CD4-positive, alpha-beta T cell treated with Interleukin-6 at 100 ng/mL for 8 hours (primary cell): ENCODE data around the gene RGL2.
"Not testable (repeated sequence)": the region's sequence is repeated elsewhere in the genome, so short reads cannot be mapped to it uniquely, and the experiment has no call there.

Experiments used
- DNase-seq: peaks from one replicate; pipeline ENCODE4 v3.0.0-alpha.2; 2020; ENCODE audit warnings: mixed read lengths, low spot score

The RGL2 gene

GRCh38 chr6:33298773-33299236 is at the start of gene RGL2:
RGL2 (minus strand) TSS chr6:33298942; CDS start chr6:33298610, 332 bp downstream.
- DNase-seq, result peak; percentile 70

GRCh38 chr6:33347816-33348215 is 49.1 kb upstream of the RGL2 start:
- no peak for DNase-seq

GRCh38 chr6:33346972-33347371 is 48.2 kb upstream of the RGL2 start:
- DNase-seq, result not testable (repeated sequence)

- DNase-seq, result peak; percentile 86
Measured at GRCh38 chr6:33344701-33345697, 46.3 kb upstream of the RGL2 start.

GRCh38 chr6:33343953-33344611 is 45.3 kb upstream of the RGL2 start:
- peak; percentile 89 for DNase-seq

- DNase-seq, result not testable (repeated sequence)
Measured at GRCh38 chr6:33343606-33343952, 44.8 kb upstream of the RGL2 start.

- no peak for DNase-seq
Measured at GRCh38 chr6:33339193-33339592, 40.5 kb upstream of the RGL2 start.

- DNase-seq, result no peak
Measured at GRCh38 chr6:33336495-33336894, 37.8 kb upstream of the RGL2 start.

- DNase-seq, result no peak
Measured at GRCh38 chr6:33335916-33336315, 37.2 kb upstream of the RGL2 start.

- no peak for DNase-seq
Measured at GRCh38 chr6:33333666-33334065, 34.9 kb upstream of the RGL2 start.

- no peak for DNase-seq
Measured at GRCh38 chr6:33330736-33331135, 32.0 kb upstream of the RGL2 start.

- no peak for DNase-seq
Measured at GRCh38 chr6:33329058-33329457, 30.3 kb upstream of the RGL2 start.

- DNase-seq, result no peak
Measured at GRCh38 chr6:33324125-33324524, 25.4 kb upstream of the RGL2 start.

GRCh38 chr6:33323623-33323948 is 24.8 kb upstream of the RGL2 start:
- no peak for DNase-seq

GRCh38 chr6:33321227-33321626 is 22.5 kb upstream of the RGL2 start:
- no peak for DNase-seq

GRCh38 chr6:33320315-33321181 is 21.8 kb upstream of the RGL2 start:
- DNase-seq, result no peak

- no peak for DNase-seq
Measured at GRCh38 chr6:33319939-33320314, 21.2 kb upstream of the RGL2 start.

- DNase-seq, result no peak
Measured at GRCh38 chr6:33318426-33319073, 19.8 kb upstream of the RGL2 start.

- DNase-seq, result peak; percentile 96
Measured at GRCh38 chr6:33317669-33318425, 19.1 kb upstream of the RGL2 start, which contains the start of gene ZBTB22. ZBTB22 (minus strand) TSS chr6:33317744; CDS start chr6:33316916, 828 bp downstream.

GRCh38 chr6:33317419-33317668 is 18.6 kb upstream of the RGL2 start:
- DNase-seq, result no peak
